Kidney glomerular epithelial cell (primary cell): Measurements from ENCODE around the gene FAM13C.
"Not testable (repeated sequence)": the region's sequence is repeated elsewhere in the genome, so short reads cannot be mapped to it uniquely, and the experiment has no call there.

Experiments used
- DNase-seq: peaks from one replicate; lab custom pipeline; 2025; lab: John Stamatoyannopoulos, UW

The FAM13C gene

GRCh38 chr10:59276133-59276532 is 86.2 kb downstream of the FAM13C start:
- DNase-seq: no peak

GRCh38 chr10:59273445-59273844 is 88.9 kb downstream of the FAM13C start:
- no peak for DNase-seq

DNA sequence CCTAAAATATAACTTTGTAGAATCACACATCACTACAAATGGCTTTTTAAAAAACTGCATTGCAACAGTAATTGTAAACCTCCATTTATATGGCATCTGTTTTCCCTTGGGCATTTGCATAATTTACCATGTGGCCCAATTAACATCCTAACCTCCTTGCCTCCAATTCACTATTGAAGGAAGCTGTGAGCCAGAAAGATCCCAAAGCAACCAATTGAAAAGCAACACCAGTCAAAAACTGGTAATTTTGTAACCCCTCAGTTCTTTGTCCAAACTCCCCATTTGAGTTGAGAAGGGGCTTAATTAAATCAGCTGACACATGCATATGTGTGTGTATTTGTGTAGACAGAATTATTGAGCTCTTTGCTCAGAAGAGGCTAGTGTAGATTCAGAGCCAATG is 90.3 kb downstream of the FAM13C start:
- no peak for DNase-seq

DNA sequence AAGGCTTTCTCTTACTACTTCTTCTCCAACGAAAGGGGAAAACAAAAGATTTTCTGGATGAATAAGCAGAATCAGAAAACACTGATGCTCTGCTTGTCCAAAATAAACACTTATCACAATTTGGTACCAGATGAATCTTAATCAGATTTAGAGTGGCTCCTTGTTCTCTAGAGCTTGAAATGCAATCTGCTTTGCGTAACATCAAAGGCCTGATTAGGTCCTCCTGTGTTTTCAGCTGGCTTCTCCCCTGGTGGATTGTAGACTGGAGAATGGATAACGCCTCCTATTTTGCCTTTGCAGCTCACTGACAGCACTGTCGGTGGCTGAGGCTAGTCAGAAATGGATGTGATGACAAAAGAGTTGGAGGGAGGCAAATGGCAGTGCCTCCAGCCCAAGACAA is 91.2 kb downstream of the FAM13C start:
- DNase-seq: no peak

DNA sequence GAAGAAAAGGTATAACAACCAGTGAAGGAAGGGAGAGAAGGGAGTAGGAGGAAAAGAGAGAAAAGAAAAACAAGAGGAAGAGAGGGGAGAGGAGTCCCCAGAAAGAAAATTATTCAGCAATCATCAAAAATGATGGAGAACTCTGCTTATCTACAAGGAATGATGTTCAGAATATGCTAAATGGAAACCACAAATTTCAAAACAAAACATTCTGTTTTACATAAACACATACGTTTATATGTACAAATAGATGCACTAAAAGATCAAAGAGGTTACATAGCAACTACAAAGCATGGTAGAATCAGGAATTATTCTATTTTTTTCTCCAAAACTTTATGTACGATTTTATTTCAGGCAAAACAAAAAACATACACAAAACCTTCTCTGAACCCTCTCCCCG is 91.9 kb downstream of the FAM13C start:
- DNase-seq: no peak

GRCh38 chr10:59269651-59270050 is 92.7 kb downstream of the FAM13C start:
- no peak for DNase-seq

GRCh38 chr10:59268460-59268859 is 93.9 kb downstream of the FAM13C start:
- no peak for DNase-seq

GRCh38 chr10:59266321-59266720 is 96.0 kb downstream of the FAM13C start:
- no peak for DNase-seq

DNA sequence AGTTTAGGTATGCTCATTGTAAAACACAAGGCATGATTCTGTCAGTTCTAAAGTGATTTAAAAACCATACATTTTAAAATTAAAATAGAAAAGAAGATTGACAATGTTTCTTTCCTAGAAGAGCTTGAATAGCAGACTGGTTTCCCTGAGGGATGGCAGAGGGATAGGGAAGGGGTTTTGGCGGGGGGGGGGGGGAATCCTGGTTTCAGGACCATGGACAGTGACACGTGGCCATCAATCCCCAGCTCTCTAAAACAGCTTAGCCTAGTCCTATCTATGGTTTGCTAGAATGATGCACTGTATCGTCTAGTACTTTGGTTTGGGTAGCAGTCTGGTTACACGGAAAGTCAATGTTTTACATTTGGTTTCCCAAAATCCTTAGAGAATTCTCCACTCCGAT is 97.2 kb downstream of the FAM13C start:
- DNase-seq: no peak

DNA sequence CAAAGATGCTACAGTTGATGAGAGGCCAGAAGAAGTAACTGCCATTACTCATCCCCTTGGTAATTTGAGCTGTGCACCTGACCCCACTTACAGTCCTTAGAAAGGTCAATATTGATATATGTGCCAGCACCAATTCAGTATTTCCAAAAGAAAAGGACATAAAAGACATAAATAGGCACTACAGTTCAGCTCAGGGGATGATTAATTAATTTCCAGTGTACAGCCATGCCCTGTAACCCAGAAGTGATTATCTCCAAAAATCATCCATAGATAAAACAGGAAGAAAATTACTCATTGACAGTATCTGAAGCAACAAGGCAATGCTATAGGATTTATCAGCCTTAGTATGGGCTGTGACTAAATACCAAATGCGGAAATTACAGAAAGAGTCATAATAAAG is 103.5 kb downstream of the FAM13C start:
- DNase-seq: no peak

- no peak for DNase-seq
These were observed 105.1 kb downstream of the FAM13C start for GRCh38 chr10:59257224-59257623.

GRCh38 chr10:59255463-59255862 is 106.9 kb downstream of the FAM13C start:
- DNase-seq: no peak

DNA sequence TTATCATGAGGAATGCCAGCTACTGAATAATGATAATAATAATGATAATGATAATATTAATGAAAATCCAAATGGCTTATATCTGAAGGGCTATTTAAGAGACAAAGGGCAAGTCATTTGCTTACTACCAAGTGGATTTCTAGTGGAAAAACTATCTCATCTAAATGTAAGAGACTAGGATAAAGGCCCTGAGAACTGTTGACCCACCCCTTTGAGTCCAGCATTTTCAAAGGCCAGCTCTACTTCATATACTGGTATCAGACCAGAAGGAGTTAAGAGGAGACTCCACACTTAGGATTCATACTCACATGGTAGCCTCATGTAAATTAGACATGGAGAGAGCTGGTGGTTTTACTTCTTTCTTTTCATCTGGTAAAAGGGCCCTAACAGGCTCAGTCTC is 109.9 kb downstream of the FAM13C start:
- no peak for DNase-seq

DNA sequence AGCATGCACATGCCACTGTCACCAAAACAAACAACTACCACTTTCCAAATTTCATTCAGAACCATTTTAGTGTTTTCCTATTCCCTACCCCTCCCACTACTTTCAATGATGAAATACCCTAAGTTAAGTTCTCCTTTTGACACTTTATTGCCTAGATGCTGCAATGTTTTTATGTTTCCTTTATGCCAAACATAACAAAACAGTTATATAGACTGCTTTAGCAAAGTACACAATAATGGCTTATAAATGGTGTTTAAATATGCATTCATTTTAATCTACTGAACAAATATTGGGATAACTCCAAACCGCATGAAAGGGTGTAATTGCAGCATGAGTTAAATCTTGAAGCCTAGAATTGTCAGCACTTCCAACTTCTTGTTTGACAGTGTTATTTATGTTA is 116.7 kb downstream of the FAM13C start:
- no peak for DNase-seq

DNA sequence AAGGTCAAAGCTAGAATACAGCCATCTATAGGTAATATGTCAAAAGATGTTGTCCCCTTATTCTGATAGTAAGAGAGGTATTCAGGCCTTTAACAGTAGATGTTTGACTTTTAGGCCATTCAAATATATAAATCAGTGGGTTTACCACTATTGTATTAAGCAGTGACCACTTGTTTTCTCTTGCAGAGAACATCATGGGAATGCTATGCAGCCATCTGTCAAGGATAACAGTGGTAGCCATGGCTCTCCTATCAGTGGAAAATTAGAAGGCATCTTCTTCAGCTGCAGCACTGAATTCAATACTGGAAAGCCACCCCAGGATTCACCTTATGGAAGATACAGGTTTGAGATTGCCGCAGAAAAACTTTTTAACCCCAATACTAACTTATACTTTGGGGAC is 117.5 kb downstream of the FAM13C start:
- no peak for DNase-seq

DNA sequence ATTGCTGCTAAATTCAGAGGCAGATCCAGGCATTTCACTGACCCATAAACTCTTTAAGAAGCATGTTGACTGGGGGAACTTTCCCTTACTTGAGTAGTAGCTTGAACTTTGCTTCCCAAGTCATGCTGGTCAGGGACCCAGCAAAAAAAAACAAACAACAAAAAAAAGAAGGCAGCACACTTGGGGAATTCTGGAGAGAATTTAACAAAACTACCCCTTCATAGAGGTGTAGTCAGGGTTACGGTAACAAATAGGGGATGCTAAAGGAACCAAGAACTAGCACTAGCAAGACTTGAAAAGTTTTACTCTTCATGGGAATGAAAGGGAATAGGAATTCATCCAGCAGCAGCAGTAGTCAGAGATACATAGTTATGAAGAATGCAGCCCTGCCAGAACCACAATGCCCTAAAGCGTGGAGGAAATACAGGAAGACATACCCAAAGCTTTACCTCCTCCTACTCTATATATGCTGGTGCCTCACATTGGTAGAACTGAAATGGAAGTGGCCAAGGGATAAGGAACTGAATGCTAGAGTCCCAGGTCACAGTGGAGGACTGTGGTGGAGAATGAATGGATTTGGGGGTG is 118.6 kb downstream of the FAM13C start:
- no peak for DNase-seq

DNA sequence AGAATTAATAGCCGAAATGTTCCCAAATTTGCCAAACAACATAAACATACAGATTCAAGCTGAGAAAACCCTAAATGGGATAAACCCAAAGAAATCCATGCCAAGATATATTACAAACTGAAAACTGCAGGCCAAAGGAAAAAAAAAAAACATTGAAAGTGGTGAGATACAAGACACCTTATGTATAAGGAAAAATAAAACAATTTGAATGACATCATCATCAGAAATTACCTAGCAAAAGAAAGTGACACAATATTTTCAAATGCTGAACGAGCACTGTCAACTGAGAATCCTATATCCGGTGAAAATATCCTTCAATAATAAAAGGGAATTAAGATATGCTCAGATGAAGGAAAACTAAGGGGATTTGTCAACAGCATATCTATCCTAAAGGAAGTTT is 119.4 kb downstream of the FAM13C start:
- DNase-seq: no peak

DNA sequence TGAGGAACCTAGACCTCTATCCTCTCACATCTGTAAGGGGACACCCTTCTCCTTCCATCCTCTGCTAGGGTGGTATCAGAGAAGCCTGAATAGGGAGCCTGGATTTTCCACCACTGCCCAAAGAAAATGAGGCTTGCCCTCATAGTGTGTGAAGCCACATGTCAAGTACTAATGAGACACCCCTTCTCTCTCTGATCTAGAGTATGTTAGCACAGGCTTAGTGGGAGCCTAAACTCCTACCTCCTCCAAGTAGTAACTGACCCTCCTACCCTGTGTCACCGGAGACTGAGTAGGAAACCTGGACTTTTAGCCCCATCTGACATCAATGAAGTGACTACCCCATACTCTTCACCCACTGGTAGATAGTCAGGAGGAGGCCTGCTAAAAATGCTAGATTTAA is 120.3 kb downstream of the FAM13C start:
- DNase-seq: no peak

DNA sequence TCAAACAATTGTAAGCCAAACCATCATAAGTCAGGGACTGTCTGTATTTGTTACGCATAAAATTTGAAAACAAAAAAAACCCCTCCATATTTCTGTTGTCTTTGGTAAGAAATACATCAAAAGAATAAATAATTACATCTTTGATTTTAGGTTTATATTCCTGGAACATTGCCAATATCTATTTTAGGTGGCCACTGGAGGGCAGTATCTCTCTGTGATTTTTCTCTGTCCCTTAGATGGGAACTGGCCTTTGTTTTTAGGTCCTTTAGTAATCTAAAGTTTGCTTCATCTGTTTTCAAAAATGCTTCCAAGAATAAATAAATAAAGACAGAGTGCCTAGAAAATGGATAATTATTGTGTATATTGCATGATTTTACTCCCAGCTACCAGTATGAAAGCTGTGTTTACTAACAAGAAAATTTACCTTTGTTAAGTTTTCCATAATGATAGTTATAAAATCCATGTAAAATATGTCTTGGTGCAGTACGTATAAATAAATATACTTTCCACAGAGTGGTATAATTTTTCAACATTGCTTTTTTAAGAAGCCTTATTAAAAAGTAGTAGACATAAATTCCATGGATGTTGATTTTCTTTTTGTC is 121.7 kb downstream of the FAM13C start:
- peak; percentile 56 for DNase-seq

- not testable (repeated sequence) for DNase-seq
These were observed 123.2 kb downstream of the FAM13C start for GRCh38 chr10:59239108-59239507.

DNA sequence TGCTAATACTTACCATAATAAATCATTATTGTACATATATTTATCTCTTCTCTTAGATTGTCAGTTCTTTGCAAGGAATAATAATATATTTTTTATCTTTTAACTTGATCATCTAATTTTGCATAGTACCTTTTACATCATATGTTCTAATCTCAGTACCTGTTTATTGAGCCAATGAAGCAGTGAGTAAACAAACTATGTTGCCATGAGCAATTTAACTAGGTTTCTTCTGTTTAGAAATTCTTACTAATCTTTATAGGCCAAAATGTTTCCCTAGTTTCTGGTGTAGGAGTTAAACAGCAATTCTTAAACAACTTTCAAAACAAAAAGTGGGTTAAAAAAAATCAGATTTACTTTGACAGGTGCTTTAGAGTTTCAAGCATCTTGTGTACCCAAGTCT is 124.6 kb downstream of the FAM13C start:
- DNase-seq: no peak

- DNase-seq: no peak
These were observed 126.2 kb downstream of the FAM13C start for GRCh38 chr10:59236064-59236697.

DNA sequence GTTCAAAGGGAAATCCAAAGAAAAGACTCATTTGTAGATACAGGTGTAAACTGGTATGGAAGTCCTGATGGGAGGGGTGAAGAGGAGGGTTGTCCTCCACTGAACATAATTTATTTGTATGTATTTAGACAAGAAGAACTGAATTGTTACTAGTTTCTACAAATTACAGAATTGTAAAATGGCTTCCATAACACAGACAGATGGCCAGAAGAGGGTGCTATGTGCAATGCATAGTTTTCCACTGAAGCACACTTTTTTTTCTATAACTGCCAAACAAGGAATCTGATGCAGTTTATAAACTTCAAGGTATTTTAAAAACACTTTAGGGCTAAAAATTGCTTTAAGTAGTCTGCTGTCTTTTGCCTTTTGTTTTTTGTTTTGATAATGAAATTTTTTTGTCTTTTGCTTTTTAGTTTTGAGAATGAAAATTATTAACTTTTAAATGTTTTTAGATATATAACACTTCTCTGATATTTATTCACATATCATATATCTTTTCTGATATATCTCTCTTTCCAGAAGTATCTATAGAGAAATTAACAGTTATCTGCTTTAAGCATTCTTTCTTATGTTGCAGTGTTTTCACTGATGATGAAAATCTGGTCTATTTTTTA is 127.4 kb downstream of the FAM13C start:
- peak; percentile 38 for DNase-seq
